K562 (cell line): ENCODE results near the gene GATB. TPM values are rescaled to one million over a fixed set of nuclear protein-coding genes. Genes with fewer than 3 reads are reported as not detected.

Experiments used
- ATAC-seq: fragments of 200-7000 bp; cut with Tn5 transposase; 3 replicates; pipeline ENCODE4 v1.9.1; 2020; ENCODE audit warnings: moderate library complexity
- BruUV-seq: library from RNA; stranded (reverse); fragments of 400-500 nt; replicated peaks from 2 replicates; lab custom pipeline; 2021; lab: Mats Ljungman, UMichigan
- CTCF ChIA-PET: fragments of 300-600 bp; formaldehyde crosslinking; extraction: SDS; loops from one replicate; lab custom pipeline; 2021; ENCODE audit warnings: low intra/inter-chr PET ratio; lab: Yijun Ruan, JAX
- POLR2A ChIA-PET: fragments of 300-600, 350-650 bp; sonication (Branson Sonifier 250); formaldehyde crosslinking; extraction: SDS; loops from one replicate; lab custom pipeline; 2021; ENCODE audit warnings: antibody characterized with exemption, inconsistent platforms; lab: Yijun Ruan, JAX
- DNase-seq, 4 experiments: peaks; one replicate each; pipeline versions ENCODE4 v3.0.0 to v3.0.0-alpha.2; 2011 to 2018; ENCODE audit warnings: low spot score in 3 of 4, mixed read lengths in 3 of 4; ENCODE audit errors: extremely low read depth in 1 of 4
- FAIRE-seq: peaks from 2 replicates; lab custom pipeline; 2011; peaks lifted over from hg19 to GRCh38; lab: Jason Lieb, UNC
- H2AFZ ChIP-seq: 2 replicates; pipeline ENCODE4 v1.6.0; 2011; ENCODE audit warnings: low read depth, low read length, control low read depth, inconsistent platforms
- H3K27ac ChIP-seq: fragments of 200-600 bp; 3 replicates; pipeline ENCODE4 v1.8.0; 2011; ENCODE audit warnings: low read depth, mild to moderate bottlenecking, control low read depth, inconsistent platforms, low read length, moderate library complexity, mixed read lengths; ENCODE audit errors: extremely low read depth
- H3K27me3 ChIP-seq, 2 experiments: fragments of 300-600 bp in 1 of 2; 2 replicates in 1 of 2; 3 replicates in 1 of 2; pipeline versions ENCODE4 v1.6.0 to v1.8.0; 2011; ENCODE audit warnings: inconsistent platforms in 2 of 2, low read length in 2 of 2, mild to moderate bottlenecking in 1 of 2, mixed read lengths in 1 of 2, moderate library complexity in 1 of 2; ENCODE audit not compliant: control insufficient read depth in 2 of 2, insufficient read depth in 2 of 2
- H3K36me3 ChIP-seq: fragments of 300-600 bp; 3 replicates; pipeline ENCODE4 v1.8.0; 2011; ENCODE audit warnings: mild to moderate bottlenecking, low read length, inconsistent platforms; ENCODE audit not compliant: control insufficient read depth, insufficient read depth
- H3K4me1 ChIP-seq, 2 experiments: fragments of 200-600 bp in 1 of 2; replicated peaks in 1 of 2; 2 replicates in 1 of 2; 3 replicates in 1 of 2; pipeline versions ENCODE4 v1.5.1 to v1.8.0; 2011; ENCODE audit warnings: inconsistent platforms in 2 of 2, low read length in 2 of 2, mild to moderate bottlenecking in 1 of 2, mixed read lengths in 1 of 2, moderate library complexity in 1 of 2; ENCODE audit not compliant: control insufficient read depth in 2 of 2, insufficient read depth in 2 of 2
- H3K4me2 ChIP-seq: 2 replicates; pipeline ENCODE4 v1.6.1; 2011; ENCODE audit warnings: low read length, control low read depth, inconsistent platforms, mixed read lengths; ENCODE audit not compliant: insufficient read depth
- H3K4me3 ChIP-seq: fragments of 200-600 bp; sonication (generic), shearing (Covaris generic); 2 replicates; pipeline ENCODE4 v1.5.1; 2016; ENCODE audit warnings: control low read depth, inconsistent platforms
- H3K79me2 ChIP-seq: fragments of 200-600 bp; 3 replicates; pipeline ENCODE4 v1.8.0; 2011; ENCODE audit warnings: low read length, inconsistent platforms; ENCODE audit not compliant: control insufficient read depth, insufficient read depth
- H3K9ac ChIP-seq, 2 experiments: 2 replicates each; pipeline versions ENCODE4 v1.6.0 to v1.6.1; 2011; ENCODE audit warnings: low read depth in 2 of 2, low read length in 2 of 2, control low read depth in 1 of 2, inconsistent platforms in 1 of 2, mild to moderate bottlenecking in 1 of 2, mixed read lengths in 1 of 2; ENCODE audit not compliant: insufficient read depth in 1 of 2
- H3K9me1 ChIP-seq: one replicate; pipeline ENCODE4 v1.6.0; 2011; ENCODE audit warnings: inconsistent platforms, mild to moderate bottlenecking, low read length, moderate library complexity; ENCODE audit not compliant: control insufficient read depth, insufficient read depth
- H3K9me3 ChIP-seq: replicated peaks from 2 replicates; pipeline ENCODE4 v1.5.1; 2011; ENCODE audit warnings: low read depth, low read length, inconsistent platforms; ENCODE audit not compliant: control insufficient read depth, insufficient read depth
- H4K20me1 ChIP-seq: replicated peaks from 2 replicates; pipeline ENCODE4 v1.6.1; 2011; ENCODE audit warnings: low read length, inconsistent platforms, mixed read lengths; ENCODE audit not compliant: control insufficient read depth, insufficient read depth
- ARID2 ChIP-seq: fragments of 450-650 bp; IDR thresholded peaks from 2 replicates; pipeline ENCODE4 v1.6.1; 2017; ENCODE audit warnings: antibody characterized with exemption, mild to moderate bottlenecking
- ARNT ChIP-seq, 2 experiments: fragments of 450-650 bp; IDR thresholded peaks; 2 replicates each; pipeline ENCODE4 v1.6.1; 2016; ENCODE audit warnings: mild to moderate bottlenecking in 1 of 2
- DPF2 ChIP-seq: fragments of 450-650 bp; IDR thresholded peaks from 2 replicates; pipeline ENCODE4 v1.6.1; 2016
- EGR1 ChIP-seq: fragments of 450-650 bp; conservative IDR thresholded peaks from 2 replicates; pipeline ENCODE4 v1.6.1; 2017; ENCODE audit warnings: mild to moderate bottlenecking
- GATAD2B ChIP-seq: fragments of 450-650 bp; IDR thresholded peaks from 2 replicates; pipeline ENCODE4 v1.6.1; 2017; ENCODE audit warnings: mild to moderate bottlenecking, borderline replicate concordance
- HDAC1 ChIP-seq, 2 experiments: fragments of 450-650 bp; IDR thresholded peaks; 2 replicates each; pipeline ENCODE4 v1.6.1; 2016 to 2017; ENCODE audit warnings: inconsistent platforms in 1 of 2, mild to moderate bottlenecking in 1 of 2, moderate library complexity in 1 of 2
- KDM4B ChIP-seq, 2 experiments: fragments of 450-650 bp in 1 of 2; sonication (generic) in 1 of 2; IDR thresholded peaks; 2 replicates each; pipeline ENCODE4 v1.6.1; 2016 to 2017; ENCODE audit warnings: borderline replicate concordance in 2 of 2, antibody characterized with exemption in 1 of 2, low read depth in 1 of 2, mild to moderate bottlenecking in 1 of 2
- LARP7 ChIP-seq: fragments of 450-650 bp; IDR thresholded peaks from 2 replicates; pipeline ENCODE4 v1.6.1; 2016
- MEIS2 ChIP-seq: fragments of 450-650 bp; IDR thresholded peaks from 2 replicates; pipeline ENCODE4 v1.6.1; 2014; ENCODE audit warnings: mild to moderate bottlenecking; ENCODE audit not compliant: partially characterized antibody
- NONO ChIP-seq, 2 experiments: fragments of 200-400 bp in 1 of 2; fragments of 450-650 bp in 1 of 2; formaldehyde crosslinking in 1 of 2; IDR thresholded peaks; 2 replicates each; pipeline ENCODE4 v1.6.1; 2017; ENCODE audit warnings: low read depth in 2 of 2, mild to moderate bottlenecking in 2 of 2, moderate library complexity in 2 of 2, low read length in 1 of 2
- SREBF2 ChIP-seq: sonication (generic); formaldehyde crosslinking; IDR thresholded peaks from 2 replicates; pipeline ENCODE4 v1.4.0; 2020; ENCODE audit warnings: mild to moderate bottlenecking, missing genetic modification reagents
- TEAD1 ChIP-seq, 2 experiments: fragments of 450-650 bp in 1 of 2; sonication (generic) in 1 of 2; formaldehyde crosslinking; IDR thresholded peaks; 2 replicates each; pipeline versions ENCODE4 v1.4.0 to v1.8.0; 2020 to 2022; ENCODE audit warnings: mild to moderate bottlenecking in 2 of 2, missing genetic modification reagents in 1 of 2
- U2AF2 ChIP-seq: fragments of 200-400 bp; formaldehyde crosslinking; optimal IDR thresholded peaks from 2 replicates; pipeline ENCODE3; 2017; ENCODE audit warnings: low read depth, mild to moderate bottlenecking, low read length
- WHSC1 ChIP-seq: IDR thresholded peaks from one replicate; pipeline ENCODE4 v1.6.1; 2012; ENCODE audit warnings: low read length, control low read depth, inconsistent platforms
- ZNF12 ChIP-seq: sonication (generic); formaldehyde crosslinking; IDR thresholded peaks from 2 replicates; pipeline ENCODE4 v1.4.0; 2020; ENCODE audit warnings: mild to moderate bottlenecking, missing genetic modification reagents
- ZNF224 ChIP-seq: sonication (generic); formaldehyde crosslinking; IDR thresholded peaks from 2 replicates; pipeline ENCODE4 v1.8.0; 2022; ENCODE audit warnings: mild to moderate bottlenecking, missing genetic modification reagents
- ZNF41 ChIP-seq: fragments of 250-450 bp; sonication (Bioruptor Pico); conservative IDR thresholded peaks from 2 replicates; pipeline ENCODE4 v1.4.0; 2020; ENCODE audit warnings: mild to moderate bottlenecking
- ZNF445 ChIP-seq: fragments of 250-450 bp; sonication (Bioruptor Pico); IDR thresholded peaks from 2 replicates; pipeline ENCODE4 v1.4.0; 2020; ENCODE audit warnings: low read depth, mild to moderate bottlenecking, moderate library complexity
- ZNF57 ChIP-seq: fragments of 450-650 bp; formaldehyde crosslinking; IDR thresholded peaks from 2 replicates; pipeline ENCODE4 v1.4.0; 2020; ENCODE audit warnings: mild to moderate bottlenecking, moderate library complexity
- WGBS: fragments of 100-300 bp; shearing (Covaris generic); methylation state at CpG from one replicate; pipeline ENCODE4 v1.1.6; 2016; ENCODE audit warnings: low coverage, mixed read lengths; ENCODE audit not compliant: insufficient coverage; ENCODE audit errors: missing lambda C conversion rate; 5-methylcytosine and 5-hydroxymethylcytosine counted together
- in situ Hi-C: fragments of 300-500 bp; cut with MboI; formaldehyde crosslinking; loops from 4 replicates; pipeline ENCODE4 v1.15.0; 2018; ENCODE audit warnings: inconsistent platforms, mixed read lengths
- intact Hi-C: fragments of 100-400 bp; cut with micrococcal nuclease; formaldehyde crosslinking; loops from 2 replicates; pipeline ENCODE4 v1.14.2; 2022
- polyA plus RNA-seq, 8 experiments: library from polyadenylated mRNA; depleted of rRNA in 4 of 8; stranded (reverse) in 5 of 8; unstranded in 3 of 8; fragments of >200 nt; fragmentation: Nextera tagmentation in 2 of 8; fragmentation: Illumina TruSeq in 1 of 8; extraction: Ambion mirVana in 2 of 8; extraction: Trizol in 1 of 8; gene quantifications; 2 replicates each; pipeline versions ENCODE4 v1.2.1 to v1.2.3, GENCODE V29; 2011 to 2014; ENCODE audit warnings: inconsistent platforms in 1 of 8, missing spikeins in 1 of 8
- total RNA-seq, 7 experiments: library from RNA; depleted of rRNA in 6 of 7; stranded (reverse); fragments of >200 nt in 6 of 7; fragmentation: Illumina TruSeq in 2 of 7; extraction: Trizol in 2 of 7; gene quantifications; 2 replicates each; pipeline versions ENCODE4 v1.2.1 to v1.2.3, GENCODE V29; 2011 to 2021; ENCODE audit warnings: low replicate concordance in 1 of 7
- TF ChIP-seq, protein P1 (sequence below): fragments of 250-450 bp; sonication (Bioruptor Pico); IDR thresholded peaks from 2 replicates; pipeline ENCODE4 v1.5.0; 2020; ENCODE audit warnings: mild to moderate bottlenecking, borderline replicate concordance
- TF ChIP-seq, protein P2 (sequence below): fragments of 450-650 bp; formaldehyde crosslinking; conservative IDR thresholded peaks from 2 replicates; pipeline ENCODE4 v1.4.0; 2022; ENCODE audit warnings: mild to moderate bottlenecking, missing genetic modification characterization

Gene GATB
- total and polyA plus RNA-seq, 9 of the 15 experiments (the other 6 are each of a cell fraction or from before 2014, with no cell fraction given), result 15.3 to 31.8 (median 26.2) TPM

DNA sequence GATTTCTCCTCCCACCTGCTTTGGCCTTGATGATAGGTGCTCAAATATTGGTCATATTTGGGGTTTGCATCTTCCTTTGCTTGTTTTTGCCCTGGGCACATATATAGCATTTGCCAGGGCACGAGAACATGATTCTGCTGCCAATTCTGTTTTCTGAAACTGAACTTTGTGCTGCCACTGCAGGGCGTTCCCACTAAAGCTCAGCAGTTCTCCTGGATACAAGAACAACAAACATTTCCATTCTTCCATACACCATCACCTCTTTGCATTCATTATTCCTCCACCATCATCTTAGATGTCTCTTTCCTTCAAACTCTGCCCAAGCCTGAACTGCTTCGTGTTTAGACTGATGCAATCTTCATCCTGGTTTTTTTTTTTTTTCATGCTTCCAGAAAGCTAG, 36.3 kb upstream of the GATB start (continued):
- TF ChIP-seq, protein P1, sequence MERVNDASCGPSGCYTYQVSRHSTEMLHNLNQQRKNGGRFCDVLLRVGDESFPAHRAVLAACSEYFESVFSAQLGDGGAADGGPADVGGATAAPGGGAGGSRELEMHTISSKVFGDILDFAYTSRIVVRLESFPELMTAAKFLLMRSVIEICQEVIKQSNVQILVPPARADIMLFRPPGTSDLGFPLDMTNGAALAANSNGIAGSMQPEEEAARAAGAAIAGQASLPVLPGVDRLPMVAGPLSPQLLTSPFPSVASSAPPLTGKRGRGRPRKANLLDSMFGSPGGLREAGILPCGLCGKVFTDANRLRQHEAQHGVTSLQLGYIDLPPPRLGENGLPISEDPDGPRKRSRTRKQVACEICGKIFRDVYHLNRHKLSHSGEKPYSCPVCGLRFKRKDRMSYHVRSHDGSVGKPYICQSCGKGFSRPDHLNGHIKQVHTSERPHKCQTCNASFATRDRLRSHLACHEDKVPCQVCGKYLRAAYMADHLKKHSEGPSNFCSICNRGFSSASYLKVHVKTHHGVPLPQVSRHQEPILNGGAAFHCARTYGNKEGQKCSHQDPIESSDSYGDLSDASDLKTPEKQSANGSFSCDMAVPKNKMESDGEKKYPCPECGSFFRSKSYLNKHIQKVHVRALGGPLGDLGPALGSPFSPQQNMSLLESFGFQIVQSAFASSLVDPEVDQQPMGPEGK (CRISPR knock-in tag), result no peak

DNA sequence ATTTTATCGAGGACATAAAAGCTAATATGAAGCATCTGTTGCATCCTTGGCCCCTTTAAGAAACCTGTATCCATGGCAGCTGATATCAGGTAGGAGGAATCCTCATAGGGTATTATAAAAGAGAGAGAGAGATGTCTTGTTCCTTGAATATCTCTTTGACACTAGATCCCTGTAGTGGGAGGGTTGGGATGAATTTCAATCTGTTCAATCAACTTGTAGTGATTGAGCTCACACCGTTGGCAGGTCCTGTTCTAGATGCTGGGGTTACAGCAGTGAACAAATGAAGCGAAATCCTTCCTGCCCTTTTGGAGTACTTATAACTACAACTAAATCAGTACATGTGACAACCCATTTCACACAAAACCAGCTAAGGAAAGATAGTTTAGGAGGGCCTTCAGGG, 35.3 kb upstream of the GATB start:
- in situ Hi-C loops, result no loop called here
- ChIA-PET CTCF (no interaction called here), POLR2A (no interaction called here)
- ATAC-seq, result no peak
- no peaks in the 10 kb centered on the region for H3K4me1 ChIP-seq
- no peak for FAIRE-seq
- TF ChIP-seq SREBF2 (no peak), GATAD2B (no peak), ARID2 (no peak), WHSC1 (no peak), ZNF12 (CRISPR knock-in tag) (no peak), ZNF224 (no peak), DPF2 (no peak), ZNF445 (CRISPR knock-in tag) (no peak), TEAD1 (CRISPR knock-in tag; IDR thresholded peaks at IDR 0.05) (no peak), ARNT (IDR thresholded peaks at IDR 0.05) (no peak), U2AF2 (no peak), LARP7 (no peak), ZNF57 (no peak), MEIS2 (no peak), ZNF41 (CRISPR knock-in tag) (no peak), KDM4B (IDR thresholded peaks at IDR 0.05; ENCODE audit: borderline replicate concordance in 2 of 2, low read depth in 1 of 2) (no peak), EGR1 (no peak), NONO (IDR thresholded peaks at IDR 0.05; ENCODE audit: low read depth in 2 of 2, low read length in 1 of 2) (no peak), HDAC1 (IDR thresholded peaks at IDR 0.05) (no peak)
- TF ChIP-seq, protein P2, sequence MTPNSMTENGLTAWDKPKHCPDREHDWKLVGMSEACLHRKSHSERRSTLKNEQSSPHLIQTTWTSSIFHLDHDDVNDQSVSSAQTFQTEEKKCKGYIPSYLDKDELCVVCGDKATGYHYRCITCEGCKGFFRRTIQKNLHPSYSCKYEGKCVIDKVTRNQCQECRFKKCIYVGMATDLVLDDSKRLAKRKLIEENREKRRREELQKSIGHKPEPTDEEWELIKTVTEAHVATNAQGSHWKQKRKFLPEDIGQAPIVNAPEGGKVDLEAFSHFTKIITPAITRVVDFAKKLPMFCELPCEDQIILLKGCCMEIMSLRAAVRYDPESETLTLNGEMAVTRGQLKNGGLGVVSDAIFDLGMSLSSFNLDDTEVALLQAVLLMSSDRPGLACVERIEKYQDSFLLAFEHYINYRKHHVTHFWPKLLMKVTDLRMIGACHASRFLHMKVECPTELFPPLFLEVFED (CRISPR knock-in tag), result no peak
- no peaks in the 10 kb centered on the region for H3K9me1 ChIP-seq
- H4K20me1 ChIP-seq, result no peaks in the 10 kb centered on the region
- H3K27me3 ChIP-seq, result no peaks in the 10 kb centered on the region
- no peak for DNase-seq
- 0% methylated on average over 3 of the region's 3 CpGs for WGBS
- H3K4me3 ChIP-seq, result no peak overlapping the region
- H3K27ac ChIP-seq, result no peak overlapping the region
- intact Hi-C loops, result no loop called here
- no peaks in the 10 kb centered on the region for H3K9me3 ChIP-seq
- no TSS peak for BruUV-seq
- no peaks in the 10 kb centered on the region for H3K36me3 ChIP-seq
- H3K4me2 ChIP-seq, result no peak overlapping the region
- no peak overlapping the region for H3K9ac ChIP-seq
- H2AFZ ChIP-seq, result no peak overlapping the region
- no peaks in the 10 kb centered on the region for H3K79me2 ChIP-seq
